GM21576 (cell line): Measurements from ENCODE around the gene QSOX2.
"Not testable (repeated sequence)": the region's sequence is repeated elsewhere in the genome, so short reads cannot be mapped to it uniquely, and the experiment has no call there.

Experiments
- ATAC-seq: cut with Tn5 transposase; IDR thresholded peaks from one replicate; pipeline ENCODE4 v1.9.1; 2021; ENCODE audit warnings: mild to moderate bottlenecking, moderate library complexity; ENCODE audit not compliant: unreplicated experiment

QSOX2 gene

GRCh38 chr9:136240941-136241340 is 4.7 kb downstream of the QSOX2 start:
- no peak for ATAC-seq

- no peak for ATAC-seq
These were observed 5.7 kb downstream of the QSOX2 start for GRCh38 chr9:136239983-136240330.

- ATAC-seq = no peak
These were observed 6.3 kb downstream of the QSOX2 start for GRCh38 chr9:136239135-136239982.

- ATAC-seq = no peak
These were observed 7.3 kb downstream of the QSOX2 start for GRCh38 chr9:136238342-136238732.

GRCh38 chr9:136237486-136238341 is 7.9 kb downstream of the QSOX2 start:
- no peak for ATAC-seq

- ATAC-seq = not testable (repeated sequence)
These were observed 8.9 kb downstream of the QSOX2 start for GRCh38 chr9:136236471-136237410.

- no peak for ATAC-seq
These were observed 9.7 kb downstream of the QSOX2 start for GRCh38 chr9:136235709-136236455.

GRCh38 chr9:136235171-136235570 is 10.4 kb downstream of the QSOX2 start:
- ATAC-seq = no peak

GRCh38 chr9:136234597-136234996 is 11.0 kb downstream of the QSOX2 start:
- ATAC-seq = no peak

- no peak for ATAC-seq
These were observed 11.7 kb downstream of the QSOX2 start for GRCh38 chr9:136233868-136234267.

- ATAC-seq = no peak
These were observed 12.2 kb downstream of the QSOX2 start for GRCh38 chr9:136233411-136233810.

GRCh38 chr9:136232969-136233368 is 12.6 kb downstream of the QSOX2 start:
- ATAC-seq = no peak

- ATAC-seq = no peak
These were observed 13.9 kb downstream of the QSOX2 start for GRCh38 chr9:136231478-136232297.

GRCh38 chr9:136230773-136231172 is 14.8 kb downstream of the QSOX2 start:
- no peak for ATAC-seq

- ATAC-seq = no peak
These were observed 15.2 kb downstream of the QSOX2 start for GRCh38 chr9:136230365-136230764.

- no peak for ATAC-seq
These were observed 16.2 kb downstream of the QSOX2 start for GRCh38 chr9:136229096-136230065.

- no peak for ATAC-seq
These were observed 17.3 kb downstream of the QSOX2 start for GRCh38 chr9:136228107-136228875.
